Spleen (tissue), 11 donors: Measurements from ENCODE around the gene CHCHD6. TPM values are rescaled to one million over a fixed set of nuclear protein-coding genes. Genes with fewer than 3 reads are reported as not detected.
A peak's percentile ranks its signal among the peaks of the same experiment; 100 is the strongest.

Experiments
- DNase-seq: peaks from one replicate; pipeline ENCODE4 v3.0.0-alpha.2; 2020
- H3K27ac ChIP-seq, 8 donors: fragments of 200-600 bp; sonication (generic) in 7 of 8; 1 replicate in 4 of 8; 2 replicates in 4 of 8; pipeline versions ENCODE4 v1.5.0 to v1.8.0; 2016 to 2021; ENCODE audit warnings: inconsistent platforms in 4 of 8, mild to moderate bottlenecking in 4 of 8, moderate library complexity in 1 of 8
- H3K27me3 ChIP-seq, 7 donors: fragments of 200-600 bp; sonication (generic) in 6 of 7; replicated peaks in 1 of 7; 1 replicate in 4 of 7; 2 replicates in 3 of 7; pipeline versions ENCODE4 v1.5.0 to v1.8.0; 2016 to 2021; ENCODE audit warnings: inconsistent platforms in 3 of 7, mild to moderate bottlenecking in 1 of 7
- H3K36me3 ChIP-seq, 6 donors: fragments of 200-600 bp; sonication (generic) in 5 of 6; 1 replicate in 4 of 6; 2 replicates in 2 of 6; pipeline versions ENCODE4 v1.5.0 to v1.8.0; 2016 to 2021; ENCODE audit warnings: inconsistent platforms in 2 of 6
- H3K4me1 ChIP-seq, 6 donors: fragments of 200-600 bp; sonication (generic) in 5 of 6; 1 replicate in 3 of 6; 2 replicates in 3 of 6; pipeline versions ENCODE4 v1.5.0 to v1.8.0; 2016 to 2021; ENCODE audit warnings: inconsistent platforms in 3 of 6
- H3K4me3 ChIP-seq, 8 donors: fragments of 200-600 bp; sonication (generic) in 7 of 8; 1 replicate in 4 of 8; 2 replicates in 4 of 8; pipeline versions ENCODE4 v1.5.0 to v1.8.0; 2016 to 2021; ENCODE audit warnings: inconsistent platforms in 4 of 8, mild to moderate bottlenecking in 4 of 8, moderate library complexity in 2 of 8
- H3K9me3 ChIP-seq, 8 donors: fragments of 200-600 bp; sonication (generic) in 7 of 8; 1 replicate in 4 of 8; 2 replicates in 4 of 8; pipeline versions ENCODE4 v1.5.0 to v1.8.0; 2016 to 2021; ENCODE audit warnings: inconsistent platforms in 4 of 8
- POLR2A ChIP-seq, 3 donors: fragments of 450-650 bp; IDR thresholded peaks; one replicate each; pipeline ENCODE4 v1.5.1; 2017; ENCODE audit warnings: antibody characterized with exemption in 3 of 3, mild to moderate bottlenecking in 1 of 3
- POLR2AphosphoS5 ChIP-seq, 3 donors: sonication (generic); formaldehyde crosslinking; IDR thresholded peaks; one replicate each; pipeline ENCODE4 v1.5.1; 2017; ENCODE audit warnings: antibody characterized with exemption in 3 of 3
- WGBS, 5 donors: extraction: QIAGEN DNeasy Blood & Tissue Kit in 3 of 5; methylation state at CpG; one replicate each; pipeline versions ENCODE4 v1.1.5 to v1.1.7; 2013 to 2018; 5-methylcytosine and 5-hydroxymethylcytosine counted together
- intact Hi-C: fragments of 100-400 bp; cut with DNase I; formaldehyde crosslinking; loops from one replicate; pipeline ENCODE4 v1.15.0; 2023; ENCODE audit warnings: low total_unique reads
- polyA plus RNA-seq, 3 donors: library from polyadenylated mRNA; stranded (reverse); fragments of 200-250 nt; gene quantifications; one replicate each; pipeline ENCODE4 v1.2.1, GENCODE V29; 2013
- total RNA-seq, 7 donors: library from RNA; depleted of rRNA in 3 of 7; stranded (reverse); fragments of >200 nt in 3 of 7; fragmentation: NEBNext Ultra II Directional in 4 of 7; extraction: Animal tissue kit (Norgen Biotek cat#: 25700) in 4 of 7; gene quantifications; one replicate each; pipeline versions ENCODE4 v1.1.0 to v1.2.1, GENCODE V29; 2016 to 2021
- TF ChIP-seq, protein P1 (sequence below), 11 experiments: fragments of 200-600 bp in 7 of 11; fragments of 450-650 bp in 4 of 11; sonication (generic) in 4 of 11; IDR thresholded peaks in 8 of 11; conservative IDR thresholded peaks in 3 of 11; 1 replicate in 7 of 11; 2 replicates in 4 of 11; pipeline versions ENCODE4 v1.4.0 to v1.8.0; 2016 to 2021; ENCODE audit warnings: antibody characterized with exemption in 11 of 11, inconsistent platforms in 4 of 11, mild to moderate bottlenecking in 1 of 11
- donor health status: healthy with polysubstance abuse.
- donor health status: DM: no; HTN: no; CAD: no; lungs with moderate emphysema.
- donor health status: DM: no; HTN: no; CAD: no.
- donor health status: Bipolar disorder and iron deficiency.
- donor health status: healthy.
- donor health status: DM: no; HTN: no; CAD: no.
- donor health status: DM: yes; HTN: yes; CAD: no.

CHCHD6 gene
- total and polyA plus RNA-seq, 10 donors = 6.3 to 39.1 (median 11.8) TPM

- Histone ChIP-seq H3K27ac (peak overlapping the region in 3 of 8 donors; percentile 57 to 66 (median 57)), H3K9me3 (no peaks in the 10 kb centered on the region), H3K36me3 (peaks cover 0 to 6% (median 0%) of the 10 kb centered on the region in 6 donors), H3K4me1 (peaks cover 0 to 17% (median 0%) of the 10 kb centered on the region in 6 donors), H3K27me3 (no peaks in the 10 kb centered on the region), H3K4me3 (no peak overlapping the region)
- no peak for TF ChIP-seq POLR2AphosphoS5 (IDR thresholded peaks at IDR 0.05)
- TF ChIP-seq, protein P1, sequence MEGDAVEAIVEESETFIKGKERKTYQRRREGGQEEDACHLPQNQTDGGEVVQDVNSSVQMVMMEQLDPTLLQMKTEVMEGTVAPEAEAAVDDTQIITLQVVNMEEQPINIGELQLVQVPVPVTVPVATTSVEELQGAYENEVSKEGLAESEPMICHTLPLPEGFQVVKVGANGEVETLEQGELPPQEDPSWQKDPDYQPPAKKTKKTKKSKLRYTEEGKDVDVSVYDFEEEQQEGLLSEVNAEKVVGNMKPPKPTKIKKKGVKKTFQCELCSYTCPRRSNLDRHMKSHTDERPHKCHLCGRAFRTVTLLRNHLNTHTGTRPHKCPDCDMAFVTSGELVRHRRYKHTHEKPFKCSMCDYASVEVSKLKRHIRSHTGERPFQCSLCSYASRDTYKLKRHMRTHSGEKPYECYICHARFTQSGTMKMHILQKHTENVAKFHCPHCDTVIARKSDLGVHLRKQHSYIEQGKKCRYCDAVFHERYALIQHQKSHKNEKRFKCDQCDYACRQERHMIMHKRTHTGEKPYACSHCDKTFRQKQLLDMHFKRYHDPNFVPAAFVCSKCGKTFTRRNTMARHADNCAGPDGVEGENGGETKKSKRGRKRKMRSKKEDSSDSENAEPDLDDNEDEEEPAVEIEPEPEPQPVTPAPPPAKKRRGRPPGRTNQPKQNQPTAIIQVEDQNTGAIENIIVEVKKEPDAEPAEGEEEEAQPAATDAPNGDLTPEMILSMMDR (IDR thresholded peaks at IDR 0.05 in 8 of 11, conservative IDR thresholded peaks at IDR 0.05 in 3 of 11) = no peak
- TF ChIP-seq POLR2A (IDR thresholded peaks at IDR 0.05) = no peak
- intact Hi-C loops = no loop called here
- no peak for DNase-seq
- WGBS, 5 donors = 91 to 100% (median 97%) methylated on average over 4 of the region's 4 CpGs
Observed at GRCh38 chr3:126855374-126855773, 151.3 kb downstream of the CHCHD6 start.

- WGBS, 5 donors = 90 to 99% (median 92%) methylated on average over 5 to 6 of the region's 6 CpGs
Observed at GRCh38 chr3:126857928-126858327, 153.9 kb downstream of the CHCHD6 start.

DNA sequence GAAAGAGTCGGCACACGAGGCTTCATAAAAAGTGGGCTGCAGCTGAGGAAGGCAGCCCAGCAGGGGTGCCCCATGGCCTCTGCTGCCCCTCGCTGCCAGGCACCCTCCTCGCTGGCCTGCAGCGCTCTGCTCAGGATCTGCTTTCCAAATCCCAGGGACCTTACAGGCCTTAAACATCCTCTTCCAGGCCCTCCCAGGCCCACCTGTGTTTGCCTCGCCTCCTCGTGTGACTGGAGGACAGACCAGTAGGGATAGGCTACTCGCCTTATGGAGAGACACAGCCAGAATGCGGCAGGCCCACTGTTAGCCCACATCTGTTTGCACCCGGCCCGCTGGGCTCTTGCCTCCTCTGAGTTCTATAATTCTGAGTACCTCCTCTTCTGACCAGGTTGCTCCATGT is 154.4 kb downstream of the CHCHD6 start:
- H3K9me3 ChIP-seq = no peaks in the 10 kb centered on the region
- no peak overlapping the region for H3K4me3 ChIP-seq
- TF ChIP-seq, protein P1 (IDR thresholded peaks at IDR 0.05 in 8 of 11, conservative IDR thresholded peaks at IDR 0.05 in 3 of 11) = no peak
- TF ChIP-seq POLR2AphosphoS5 (IDR thresholded peaks at IDR 0.05) (no peak), POLR2A (IDR thresholded peaks at IDR 0.05) (no peak)
- intact Hi-C loops = no loop called here
- H3K4me1 ChIP-seq = peaks cover 0 to 8% (median 0%) of the 10 kb centered on the region in 6 donors
- H3K27ac ChIP-seq = no peak overlapping the region
- no peak for DNase-seq
- H3K36me3 ChIP-seq = no peaks in the 10 kb centered on the region
- WGBS, 5 donors = 91 to 97% (median 95%) methylated on average over 11 of the region's 11 CpGs
- H3K27me3 ChIP-seq = no peaks in the 10 kb centered on the region

More at GRCh38 chr3:126857928-126858327, 153.9 kb downstream of the CHCHD6 start:
- intact Hi-C loops = no loop called here
- H3K4me1 ChIP-seq = peaks cover 0 to 10% (median 0%) of the 10 kb centered on the region in 6 donors
- H3K9me3 ChIP-seq = no peaks in the 10 kb centered on the region
- DNase-seq = no peak
- TF ChIP-seq POLR2AphosphoS5 (IDR thresholded peaks at IDR 0.05) (no peak), POLR2A (IDR thresholded peaks at IDR 0.05) (no peak)
- TF ChIP-seq, protein P1 (IDR thresholded peaks at IDR 0.05 in 8 of 11, conservative IDR thresholded peaks at IDR 0.05 in 3 of 11) = no peak
- no peaks in the 10 kb centered on the region for H3K27me3 ChIP-seq
- H3K36me3 ChIP-seq = no peaks in the 10 kb centered on the region
- no peak overlapping the region for H3K4me3 ChIP-seq
- H3K27ac ChIP-seq = no peak overlapping the region

- Histone ChIP-seq H3K4me1 (peaks cover 0 to 3% (median 0%) of the 10 kb centered on the region in 6 donors), H3K9me3 (no peaks in the 10 kb centered on the region), H3K36me3 (no peaks in the 10 kb centered on the region), H3K4me3 (no peak overlapping the region), H3K27ac (no peak overlapping the region), H3K27me3 (no peaks in the 10 kb centered on the region)
- no peak for DNase-seq
- intact Hi-C loops = no loop called here
- WGBS, 5 donors = 87 to 93% (median 90%) methylated on average over 10 of the region's 10 CpGs
- TF ChIP-seq, protein P1 (IDR thresholded peaks at IDR 0.05 in 8 of 11, conservative IDR thresholded peaks at IDR 0.05 in 3 of 11) = no peak
- no peak for TF ChIP-seq POLR2A (IDR thresholded peaks at IDR 0.05)
Observed at GRCh38 chr3:126858887-126859286, 154.8 kb downstream of the CHCHD6 start.
